Measurements from ENCODE around the gene FLT3. TPM values are rescaled to one million over a fixed set of nuclear protein-coding genes. Genes with fewer than 3 reads are reported as not detected.
"Not testable (repeated sequence)": the region's sequence is repeated elsewhere in the genome, so short reads cannot be mapped to it uniquely, and the experiment has no call there.

FLT3 gene
- under 1 TPM; 0.15 to 0.47 TPM for total RNA-seq
- long read RNA-seq: 0 reads

DNA sequence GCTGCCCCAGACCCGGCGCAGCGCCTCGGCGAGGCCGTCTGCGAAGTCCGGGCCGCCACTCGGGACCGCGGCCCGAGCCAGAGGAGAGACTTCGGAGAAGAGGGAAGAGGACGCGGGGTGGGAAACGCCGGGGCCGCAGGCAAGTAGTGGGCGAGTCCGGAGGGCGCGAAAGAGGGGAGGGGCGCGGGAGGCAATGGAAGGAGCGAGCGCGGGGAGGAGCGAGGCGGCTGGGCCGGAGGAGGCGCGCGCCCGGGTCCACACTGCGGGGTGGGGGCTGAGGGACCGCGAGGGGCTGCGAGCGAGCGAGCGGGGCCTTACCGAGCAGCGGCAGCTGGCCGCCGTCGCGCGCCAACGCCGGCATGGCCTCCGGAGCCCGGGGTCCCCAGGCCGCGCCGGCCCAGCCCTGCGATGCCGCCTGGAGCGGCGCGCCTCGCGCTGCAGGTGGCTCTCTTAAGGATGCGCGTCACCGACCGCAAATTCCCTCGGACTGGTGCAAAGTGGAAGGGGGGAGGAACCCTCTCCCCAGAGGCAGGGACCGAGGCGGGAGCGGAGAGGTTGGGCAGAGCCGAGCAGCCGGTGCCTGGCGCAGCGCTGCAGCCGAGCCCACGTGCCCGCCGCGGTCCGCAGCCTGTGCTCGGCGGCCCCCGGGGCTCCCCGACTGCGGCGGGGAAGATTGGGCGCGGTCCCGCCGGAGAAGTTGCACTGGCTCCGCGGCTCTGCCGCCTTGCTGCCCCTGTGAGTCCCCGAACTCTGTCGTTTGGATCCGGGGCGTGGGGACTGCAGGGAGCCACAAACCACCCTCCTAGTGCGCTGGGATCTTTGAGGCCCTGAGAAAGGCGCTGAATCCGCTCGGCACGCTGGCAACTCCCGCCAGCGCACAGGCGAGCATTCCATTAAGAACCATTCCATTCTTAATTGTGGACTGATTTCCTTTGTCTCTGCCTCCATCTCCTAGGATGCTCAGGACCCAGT, at the start of gene FLT3:
Gene FLT3 (minus strand): TSS at position 427 of the 972 bp plus-strand sequence. CDS start 66 bp downstream, at position 361.
- DNase-seq: peak; percentile 42 to 50
- intact Hi-C loops (cut with DNase I, micrococcal nuclease): no loop called here
- ATAC-seq: peak; percentile 51

DNA sequence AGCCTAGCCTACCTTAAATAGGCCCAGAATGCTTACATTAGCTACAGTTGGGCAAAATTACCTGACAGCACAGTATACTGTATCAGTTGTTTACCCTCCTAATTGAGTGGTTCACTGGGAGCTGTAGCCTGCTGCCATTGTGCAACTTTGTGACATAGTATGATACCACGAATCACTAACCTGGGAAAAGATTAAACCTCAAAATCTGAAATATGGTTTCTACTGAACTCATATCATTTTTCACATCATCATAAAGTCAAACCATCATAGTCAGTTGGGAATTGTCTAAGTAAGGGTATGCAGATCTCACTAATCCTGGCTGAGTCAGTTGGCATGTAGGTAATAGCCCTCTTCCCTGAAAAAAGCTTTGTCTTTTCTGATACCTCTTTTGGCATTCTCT, 47.1 kb upstream of the FLT3 start:
- intact Hi-C loops (cut with DNase I, micrococcal nuclease): no loop called here
- DNase-seq (no peak), ATAC-seq (no peak)

DNA sequence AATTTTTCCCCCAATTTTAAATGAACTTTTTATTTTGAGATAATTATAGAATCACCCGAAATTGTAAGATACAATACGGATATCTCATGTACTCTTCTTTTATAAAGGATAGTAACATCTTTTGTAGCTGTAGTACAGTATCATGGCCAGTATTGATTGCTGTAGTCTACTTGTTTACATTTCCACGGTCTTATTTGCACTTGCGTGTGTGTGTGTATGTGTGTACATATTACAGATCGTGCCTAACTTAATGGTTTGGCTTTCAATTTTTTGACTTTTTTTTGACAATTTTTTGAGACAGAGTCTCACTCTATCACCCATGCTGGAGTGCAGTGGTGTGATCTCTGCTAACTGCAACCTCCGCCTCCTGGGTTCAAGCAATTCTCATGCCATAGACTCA, 44.7 kb upstream of the FLT3 start:
- intact Hi-C loops (cut with DNase I, micrococcal nuclease): no loop called here
- ATAC-seq (no peak), DNase-seq (no peak)

DNA sequence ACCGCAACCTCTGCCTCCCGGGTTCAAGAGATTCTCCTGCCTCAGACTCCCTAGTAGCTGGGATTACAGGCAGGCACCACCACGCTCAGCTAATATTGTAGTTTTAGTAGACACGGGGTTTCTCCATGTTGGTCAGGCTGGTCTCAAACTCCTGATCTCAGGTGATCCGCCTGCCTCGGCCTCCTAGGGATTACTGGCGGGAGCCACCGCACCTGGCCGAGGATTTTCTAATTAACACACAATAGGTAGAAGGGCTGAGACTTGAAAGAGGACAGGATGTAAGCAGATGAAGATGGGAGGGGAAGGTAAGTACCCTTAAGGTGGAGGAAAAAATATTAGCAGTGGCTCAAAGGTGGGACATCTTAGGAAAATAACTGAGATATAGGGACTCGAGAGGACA, 41.2 kb upstream of the FLT3 start:
- ATAC-seq; intact Hi-C loops (cut with DNase I, micrococcal nuclease); DNase-seq: not testable (repeated sequence)

DNA sequence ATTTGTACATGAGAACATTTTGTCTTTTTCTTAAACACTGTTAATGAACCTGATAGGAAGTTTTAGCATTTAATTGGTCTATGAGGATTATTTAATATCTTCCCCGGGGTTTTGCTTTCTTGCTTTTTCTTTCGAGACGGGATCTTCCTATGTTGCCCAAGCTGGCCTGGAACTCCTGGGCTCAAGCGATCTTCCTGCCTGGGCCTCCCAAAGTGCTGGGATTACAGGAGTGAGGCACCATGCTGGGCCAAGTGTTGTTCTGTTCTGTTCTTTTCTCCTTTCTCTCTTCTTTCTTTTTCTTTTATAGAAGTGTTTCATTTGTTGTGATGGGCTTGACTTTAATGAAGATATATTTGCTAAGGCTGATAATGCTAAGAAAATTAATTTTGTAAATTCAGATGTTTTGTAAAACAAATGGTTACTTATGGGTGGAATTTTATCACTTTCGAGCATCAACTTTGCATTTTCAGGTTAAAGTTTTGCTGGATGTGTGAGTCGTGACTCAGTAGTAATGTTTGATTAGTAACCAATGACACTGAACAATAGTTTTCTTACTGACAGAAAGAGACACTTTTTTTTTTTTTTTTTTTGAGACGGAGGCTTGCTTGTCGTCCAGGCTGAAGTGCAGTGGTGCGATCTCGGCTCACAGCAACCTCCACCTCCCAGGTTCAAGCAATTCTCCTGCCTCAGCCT, 40.2 kb upstream of the FLT3 start:
- intact Hi-C loops (cut with DNase I, micrococcal nuclease): no loop called here
- ATAC-seq: no peak
- DNase-seq: no peak

DNA sequence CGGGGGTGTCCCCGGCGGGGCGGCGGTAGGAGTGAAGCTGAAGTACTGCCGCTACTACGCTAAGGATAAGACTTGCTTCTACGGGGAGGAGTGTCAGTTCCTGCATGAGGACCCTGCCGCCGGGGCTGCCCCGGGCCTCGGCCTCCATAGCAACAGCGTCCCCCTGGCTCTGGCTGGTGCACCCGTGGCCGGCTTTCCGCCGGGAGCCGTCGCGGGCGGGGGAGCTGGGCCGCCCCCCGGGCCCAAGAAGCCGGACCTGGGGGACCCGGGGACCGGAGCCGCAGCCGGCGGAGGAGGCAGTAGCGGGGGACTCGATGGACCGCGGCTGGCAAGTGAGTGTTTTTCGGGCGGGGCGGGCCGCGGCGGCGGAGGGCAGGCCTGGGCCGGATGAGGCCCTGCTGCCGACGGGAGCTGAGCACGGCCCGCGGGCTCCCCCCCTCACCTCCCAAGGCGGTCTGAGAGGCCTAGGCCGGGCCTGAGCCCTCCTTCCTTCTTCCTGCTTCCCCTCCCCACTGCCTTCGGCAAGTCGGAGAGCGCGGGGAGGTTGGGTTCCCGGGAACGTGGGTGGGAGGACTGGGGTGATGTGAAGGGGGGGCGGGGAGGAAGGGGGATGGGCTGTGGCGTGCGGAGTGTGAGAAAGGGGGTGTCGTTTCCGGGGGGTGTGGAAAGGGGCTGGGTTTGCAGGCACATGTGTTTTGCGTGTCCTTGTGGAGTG, 38.5 kb upstream of the FLT3 start:
- ATAC-seq (peak; percentile 73), DNase-seq (peak; percentile 88 to 92)
- intact Hi-C loops (cut with DNase I, micrococcal nuclease): no loop called here

DNA sequence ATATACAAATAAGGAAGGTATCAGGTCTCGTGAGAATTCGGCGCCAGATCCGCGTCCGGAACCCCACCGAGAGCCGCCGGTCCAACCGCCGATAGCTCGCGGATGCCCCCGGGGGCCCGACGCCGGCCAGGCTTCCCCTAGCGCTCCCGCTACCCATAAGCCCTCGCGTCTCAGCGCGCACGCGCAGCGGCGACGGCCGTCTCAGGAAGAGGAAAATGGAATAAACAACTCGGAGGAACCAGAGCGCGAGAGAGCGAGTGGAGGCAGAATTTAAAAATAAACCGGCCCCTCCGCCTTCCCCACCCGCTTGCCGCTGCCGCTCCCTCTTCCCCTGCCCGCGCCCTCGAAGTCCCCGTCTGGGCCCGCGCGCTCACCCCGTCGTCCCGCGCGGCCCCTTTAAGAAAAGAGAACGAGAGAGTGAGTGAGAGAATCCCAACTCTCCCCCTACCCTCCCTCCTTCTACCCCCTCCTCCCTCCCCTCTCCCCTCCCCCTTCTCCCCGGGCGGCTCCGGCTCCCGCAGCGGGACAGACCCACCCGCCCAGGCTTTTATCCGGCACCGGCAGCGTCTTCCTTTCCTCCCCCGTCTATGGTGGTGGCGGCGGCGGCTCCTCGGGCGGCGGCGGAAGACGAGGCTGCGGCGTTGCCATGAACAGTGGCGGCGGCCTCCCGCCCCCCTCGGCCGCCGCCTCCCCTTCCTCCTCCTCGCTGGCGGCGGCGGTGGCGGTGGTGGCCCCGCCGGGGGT, 37.8 kb upstream of the FLT3 start, which contains the start of gene PAN3:
Gene PAN3 (plus strand): TSS at position 534 of the 744 bp plus-strand sequence. CDS start 113 bp downstream, at position 647.
- DNase-seq: peak; percentile 91 to 94
- intact Hi-C loops (cut with DNase I, micrococcal nuclease): no loop called here
- peak; percentile 77 for ATAC-seq

DNA sequence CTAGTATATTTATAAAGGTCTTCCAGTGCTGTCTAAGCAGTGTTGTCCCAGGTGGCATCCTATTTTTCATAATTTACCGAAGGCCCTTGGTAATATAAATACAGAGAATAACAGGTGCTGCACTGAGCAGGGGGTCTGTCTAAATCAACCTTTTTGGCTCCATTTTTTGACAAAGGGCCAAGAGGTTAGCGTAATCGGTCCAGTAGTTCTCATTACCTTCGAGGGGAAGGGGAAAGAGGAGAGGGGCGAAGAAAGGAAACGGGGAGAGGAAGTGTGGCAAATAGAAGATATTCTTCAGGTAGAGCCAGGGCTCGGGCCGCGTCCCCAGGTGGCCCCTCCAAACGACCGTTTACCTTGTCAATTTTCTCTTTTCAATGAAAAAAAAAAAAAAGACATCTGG, 37.2 kb upstream of the FLT3 start:
- no peak for DNase-seq
- intact Hi-C loops (cut with DNase I, micrococcal nuclease): no loop called here
- no peak for ATAC-seq

DNA sequence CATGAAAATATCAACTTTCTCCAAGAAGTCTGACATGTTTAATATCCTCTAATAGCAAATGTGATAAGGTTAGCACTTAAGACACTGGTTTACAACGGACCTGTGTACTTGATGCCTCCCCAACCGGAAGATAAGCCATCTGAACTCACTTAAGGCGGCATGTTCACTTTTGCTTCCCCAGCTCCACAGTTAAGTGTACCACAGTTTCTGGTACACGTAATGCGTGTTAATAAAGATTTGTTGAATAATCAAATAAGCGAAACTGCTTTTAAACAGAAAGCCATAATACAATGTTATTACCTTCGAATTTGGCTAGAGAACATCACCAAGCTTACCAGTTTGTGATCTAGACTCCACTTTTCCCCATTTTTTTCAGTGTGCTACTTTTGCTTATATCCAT, 36.5 kb upstream of the FLT3 start:
- intact Hi-C loops (cut with DNase I, micrococcal nuclease): no loop called here
- DNase-seq (peak in 1 of 2 donors; percentile 29), ATAC-seq (no peak)

DNA sequence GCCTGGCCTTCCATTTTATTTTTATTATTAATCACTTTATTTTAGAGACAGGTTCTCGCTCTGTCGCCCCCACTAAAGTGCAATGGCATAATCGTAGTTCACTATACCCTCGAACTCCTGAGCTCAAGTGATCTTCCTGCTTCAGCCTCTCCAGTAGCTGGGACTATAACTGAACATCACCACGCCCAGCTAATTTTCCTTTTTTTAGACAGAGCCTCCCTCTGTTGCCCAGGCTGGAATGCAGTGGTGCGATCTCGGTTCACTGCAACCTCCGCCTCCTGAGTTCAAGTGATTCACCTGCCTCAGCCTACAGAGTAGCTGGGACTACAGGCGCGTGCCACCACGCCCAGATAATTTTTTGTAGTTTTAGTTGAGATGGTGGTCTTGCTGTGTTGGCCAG, 31.3 kb upstream of the FLT3 start:
- intact Hi-C loops (cut with DNase I, micrococcal nuclease): no loop called here
- DNase-seq: no peak
- no peak for ATAC-seq

DNA sequence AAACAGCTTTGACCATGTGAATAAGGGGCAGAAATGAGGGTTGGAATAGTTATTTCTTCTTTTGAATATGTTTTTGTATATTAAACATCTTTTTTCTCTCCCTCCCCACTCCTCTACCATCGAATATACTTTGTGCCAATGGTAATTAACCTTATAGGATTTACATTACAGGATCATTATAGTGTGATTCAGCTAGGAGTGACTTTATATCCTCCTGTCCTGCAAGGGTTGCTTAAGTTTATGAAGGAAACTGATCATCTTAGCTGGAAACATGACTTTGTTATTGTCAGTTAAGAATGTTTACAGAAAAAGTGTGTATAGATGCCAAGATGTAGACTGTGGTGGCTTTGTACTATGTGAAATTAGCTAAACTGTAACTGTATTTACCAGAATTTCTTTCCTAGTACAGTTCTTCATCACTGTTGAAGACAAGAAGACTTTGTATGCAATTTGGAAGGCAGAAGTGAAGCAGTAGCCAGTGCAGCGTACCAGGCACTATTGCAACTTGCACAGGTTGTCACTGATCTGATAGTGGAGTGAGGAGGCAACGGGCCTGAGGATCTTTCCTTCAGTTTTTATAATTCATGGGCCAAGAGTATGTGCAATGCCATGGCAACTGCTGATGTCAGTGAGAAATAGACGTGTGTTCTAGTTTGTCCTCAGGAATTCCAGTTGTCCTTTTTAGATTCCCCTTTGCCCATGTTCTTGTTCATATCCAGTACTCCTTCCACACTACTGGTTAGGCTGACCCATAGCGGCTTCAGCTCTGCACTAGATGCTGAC, 29.7 kb upstream of the FLT3 start:
- peak; percentile 62 for ATAC-seq
- intact Hi-C loops (cut with DNase I, micrococcal nuclease): no loop called here
- DNase-seq: no peak

DNA sequence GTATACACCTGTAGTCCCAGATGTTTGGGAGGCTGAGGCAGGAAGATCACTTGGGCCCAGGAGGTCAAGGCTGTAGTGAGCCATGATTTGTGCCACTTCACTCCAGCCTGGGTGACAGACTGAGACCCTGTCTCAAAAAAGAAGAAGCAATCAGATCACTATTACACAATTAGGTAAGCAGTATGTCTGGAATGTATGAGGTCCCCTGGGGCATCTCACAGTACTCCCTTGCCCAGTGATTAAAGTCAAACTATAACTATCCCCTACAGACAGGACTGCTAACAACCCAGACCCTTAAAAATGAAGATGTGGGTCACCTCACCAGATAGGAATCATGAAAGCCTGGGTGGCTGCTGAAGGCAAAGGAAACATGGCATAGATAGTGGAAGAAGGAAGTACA, 28.6 kb upstream of the FLT3 start:
- intact Hi-C loops (cut with DNase I, micrococcal nuclease): no loop called here
- ATAC-seq (no peak), DNase-seq (no peak)

DNA sequence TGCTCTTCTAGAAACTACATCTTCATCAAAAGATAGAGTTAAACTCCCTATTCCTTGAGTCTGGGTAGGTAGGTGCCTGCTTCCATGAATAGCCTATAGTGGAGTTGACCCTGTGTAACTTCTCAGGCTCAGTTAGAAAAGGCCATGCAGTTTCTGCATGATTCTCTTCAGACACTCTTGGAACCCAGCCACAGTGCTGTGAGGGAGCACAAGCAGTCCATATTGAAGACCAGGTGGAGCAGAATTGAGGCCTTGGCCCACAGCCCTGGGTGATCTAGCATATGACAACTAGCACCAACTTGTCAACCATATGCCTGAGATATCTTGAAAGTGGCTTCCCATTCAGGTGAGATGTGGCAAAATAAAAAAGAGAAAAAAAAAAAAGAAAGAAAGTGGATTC, 27.7 kb upstream of the FLT3 start:
- no peak for DNase-seq
- ATAC-seq: no peak
- intact Hi-C loops (cut with DNase I, micrococcal nuclease): no loop called here

DNA sequence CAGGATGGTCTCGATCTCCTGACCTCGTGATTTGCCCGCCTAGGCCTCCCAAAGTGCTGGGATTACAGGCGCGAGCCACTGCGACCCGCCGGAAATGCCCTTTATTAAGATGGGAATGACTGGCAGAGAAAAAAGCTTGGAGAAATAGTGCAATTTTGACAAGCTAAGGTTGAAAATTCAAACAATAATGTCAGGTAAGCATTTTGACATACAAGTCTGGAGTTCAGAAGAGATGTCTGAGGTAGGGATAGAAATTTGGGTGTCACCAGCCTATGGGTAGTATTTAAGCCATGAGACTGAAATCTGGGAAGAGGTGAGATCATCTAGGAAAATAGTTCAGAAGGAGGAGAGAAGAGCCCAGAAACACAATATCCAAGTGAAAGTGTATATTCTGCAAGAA, 20.8 kb upstream of the FLT3 start:
- intact Hi-C loops (cut with DNase I, micrococcal nuclease): no loop called here
- DNase-seq: no peak
- no peak for ATAC-seq

DNA sequence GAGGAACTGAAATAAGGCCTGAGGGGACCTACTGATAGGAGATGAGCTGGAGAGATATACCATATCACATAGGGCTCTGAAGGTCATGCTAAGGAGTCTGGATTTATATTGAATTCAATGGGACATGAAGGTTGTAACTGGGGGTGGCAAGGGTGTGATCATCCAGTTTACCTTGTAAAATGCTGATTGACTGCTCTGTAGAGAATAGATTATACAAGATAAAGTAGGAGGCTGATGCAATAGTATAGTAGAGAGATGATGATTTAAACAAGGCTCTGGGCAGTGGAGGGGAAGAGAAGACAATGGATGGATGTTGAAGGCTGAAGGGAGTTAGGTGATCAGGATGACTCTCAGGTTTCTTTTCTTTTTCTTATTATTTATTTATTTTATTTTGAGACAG, 19.9 kb upstream of the FLT3 start:
- no peak for DNase-seq
- no peak for ATAC-seq
- intact Hi-C loops (cut with DNase I, micrococcal nuclease): no loop called here

DNA sequence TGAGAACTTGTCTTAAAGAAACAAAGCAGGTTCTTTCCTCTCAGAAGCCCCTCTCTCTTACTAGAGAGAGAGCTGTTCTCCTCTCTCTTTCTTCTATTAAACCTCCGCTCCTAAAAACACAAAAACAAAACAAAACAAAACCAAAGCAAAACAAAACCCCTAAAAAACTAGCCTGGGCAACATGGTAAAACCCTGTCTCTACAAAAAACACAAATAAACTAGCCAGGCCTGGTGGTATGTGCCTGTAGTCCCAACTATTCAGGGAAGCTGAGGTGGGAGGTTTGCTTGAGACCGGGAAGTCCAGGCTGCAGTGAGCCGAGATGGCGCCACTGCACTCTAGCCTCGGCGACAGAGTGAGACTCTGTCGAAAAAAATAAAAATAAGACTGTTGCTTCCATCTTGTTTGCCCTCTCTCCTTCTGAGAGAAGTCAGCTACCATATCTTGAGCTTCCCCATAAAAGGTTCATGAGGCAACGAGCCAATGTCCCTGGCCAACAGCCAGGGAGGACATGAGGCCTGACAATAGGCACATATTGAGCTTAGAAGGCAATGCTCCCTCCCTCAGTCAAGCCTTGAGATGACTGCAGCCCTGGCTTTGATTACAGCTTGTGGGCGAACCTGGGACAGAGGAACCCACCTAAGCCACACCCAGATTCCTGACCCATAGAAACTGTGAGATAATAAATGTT, 17.5 kb upstream of the FLT3 start:
- intact Hi-C loops (cut with DNase I, micrococcal nuclease): no loop called here
- ATAC-seq (peak; percentile 73), DNase-seq (peak; percentile 41 to 66)

DNA sequence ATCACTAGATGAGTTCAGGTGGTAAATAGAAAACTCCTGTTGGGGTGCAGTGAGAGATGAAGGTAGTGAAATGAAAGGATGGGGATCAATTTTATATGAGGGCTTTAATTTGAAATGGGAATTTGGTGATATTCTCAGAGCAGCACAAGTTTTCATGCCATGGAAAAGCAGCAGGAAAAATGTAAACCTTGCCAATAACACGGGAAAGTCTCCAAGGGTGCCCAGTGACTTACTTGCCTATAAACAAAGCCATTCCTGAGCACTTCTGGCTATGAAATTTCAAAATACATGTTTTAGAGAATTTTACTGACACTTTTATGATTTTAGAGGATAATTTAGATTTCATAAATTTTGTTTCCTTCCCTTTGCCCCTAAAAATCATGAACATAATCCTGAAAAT, 16.4 kb upstream of the FLT3 start:
- DNase-seq (no peak), ATAC-seq (no peak)
- intact Hi-C loops (cut with DNase I, micrococcal nuclease): no loop called here
